T-helper 22 cell (primary cell): ENCODE measurements around the gene SELENOO.

Experiments
- DNase-seq: peaks from one replicate; pipeline ENCODE4 v3.0.0-alpha.2; 2020; ENCODE audit warnings: low read depth

The SELENOO gene

GRCh38 chr22:50253941-50254340 is 53.1 kb downstream of the SELENOO start:
- no peak for DNase-seq

- no peak for DNase-seq
These were observed 54.3 kb downstream of the SELENOO start for GRCh38 chr22:50255099-50255498.

GRCh38 chr22:50255607-50256006 is 54.8 kb downstream of the SELENOO start:
- DNase-seq = no peak

- no peak for DNase-seq
These were observed 55.5 kb downstream of the SELENOO start for GRCh38 chr22:50256258-50256862.

- no peak for DNase-seq
These were observed 56.2 kb downstream of the SELENOO start for GRCh38 chr22:50257041-50257440.

GRCh38 chr22:50257451-50258360 is 56.9 kb downstream of the SELENOO start:
- DNase-seq = no peak

GRCh38 chr22:50258361-50259292 is 57.8 kb downstream of the SELENOO start:
- no peak for DNase-seq

- no peak for DNase-seq
These were observed 58.5 kb downstream of the SELENOO start for GRCh38 chr22:50259302-50259701.

GRCh38 chr22:50260434-50260800 is 59.6 kb downstream of the SELENOO start:
- DNase-seq = no peak

- DNase-seq = no peak
These were observed 60.2 kb downstream of the SELENOO start for GRCh38 chr22:50260801-50261614.

- DNase-seq = no peak
These were observed 61.0 kb downstream of the SELENOO start, which contains the start of gene MAPK12 for GRCh38 chr22:50261615-50262459. MAPK12 (minus strand) TSS chr22:50261683; CDS start chr22:50261509, 174 bp downstream.

- DNase-seq = no peak
These were observed 61.7 kb downstream of the SELENOO start for GRCh38 chr22:50262460-50262911.

- no peak for DNase-seq
These were observed 62.3 kb downstream of the SELENOO start for GRCh38 chr22:50262973-50263617.

GRCh38 chr22:50264104-50264745 is 63.4 kb downstream of the SELENOO start:
- DNase-seq = no peak

GRCh38 chr22:50264946-50265669 is 64.3 kb downstream of the SELENOO start:
- no peak for DNase-seq

GRCh38 chr22:50266994-50267393 is 66.2 kb downstream of the SELENOO start:
- DNase-seq = no peak
